ENCODE measurements around the gene ZBTB17.

ZBTB17 gene

GRCh38 chr1:15958111-15958510, 17.8 kb downstream of the ZBTB17 start:
- Mint-ChIP-seq H3K27me3 (ENCODE audit: low read depth, poor library complexity) (peaks cover 4% of the 10 kb centered on the region), H3K36me3 (ENCODE audit: low read depth) (peaks cover 6% of the 10 kb centered on the region), H3K27ac (peak overlapping the region; percentile 5), H3K4me1 (peaks cover 55% of the 10 kb centered on the region), H3K9me3 (no peaks in the 10 kb centered on the region), H3K4me3 (peak overlapping the region; percentile 26)
- no peak for TF ChIP-seq CTCF (IDR thresholded peaks at IDR 0.05)
- DNase-seq, result no peak

GRCh38 chr1:15957221-15958095, 18.4 kb downstream of the ZBTB17 start:
- peaks cover 11% of the 10 kb centered on the region for H3K36me3 Mint-ChIP-seq (ENCODE audit: low read depth)
- peaks cover 4% of the 10 kb centered on the region for H3K27me3 Mint-ChIP-seq (ENCODE audit: low read depth, poor library complexity)
- peak overlapping the region; percentile 5 for H3K27ac Mint-ChIP-seq
- H3K9me3 Mint-ChIP-seq, result no peaks in the 10 kb centered on the region
- H3K4me3 Mint-ChIP-seq, result peak overlapping the region; percentile 26
- TF ChIP-seq CTCF (IDR thresholded peaks at IDR 0.05), result peak; percentile 57
- peaks cover 60% of the 10 kb centered on the region for H3K4me1 Mint-ChIP-seq
- peak; percentile 55 for DNase-seq

- no peak for DNase-seq
- TF ChIP-seq CTCF (IDR thresholded peaks at IDR 0.05), result no peak
- H3K4me3 Mint-ChIP-seq, result no peak overlapping the region
- H3K4me1 Mint-ChIP-seq, result peaks cover 66% of the 10 kb centered on the region
- H3K36me3 Mint-ChIP-seq (ENCODE audit: low read depth), result peaks cover 16% of the 10 kb centered on the region
- H3K9me3 Mint-ChIP-seq, result no peaks in the 10 kb centered on the region
- H3K27ac Mint-ChIP-seq, result no peak overlapping the region
- H3K27me3 Mint-ChIP-seq (ENCODE audit: low read depth, poor library complexity), result no peaks in the 10 kb centered on the region
Observed at GRCh38 chr1:15956150-15956549, 19.8 kb downstream of the ZBTB17 start.

- no peak for DNase-seq
- Mint-ChIP-seq H3K36me3 (ENCODE audit: low read depth) (peaks cover 16% of the 10 kb centered on the region), H3K4me1 (peaks cover 67% of the 10 kb centered on the region), H3K9me3 (no peaks in the 10 kb centered on the region), H3K4me3 (no peak overlapping the region), H3K27ac (no peak overlapping the region), H3K27me3 (ENCODE audit: low read depth, poor library complexity) (no peaks in the 10 kb centered on the region)
- no peak for TF ChIP-seq CTCF (IDR thresholded peaks at IDR 0.05)
Observed at GRCh38 chr1:15955552-15955951, 20.3 kb downstream of the ZBTB17 start.

GRCh38 chr1:15954316-15954715, 21.6 kb downstream of the ZBTB17 start:
- H3K27ac Mint-ChIP-seq, result no peak overlapping the region
- H3K36me3 Mint-ChIP-seq (ENCODE audit: low read depth), result peaks cover 16% of the 10 kb centered on the region
- H3K4me3 Mint-ChIP-seq, result no peak overlapping the region
- peaks cover 71% of the 10 kb centered on the region for H3K4me1 Mint-ChIP-seq
- no peaks in the 10 kb centered on the region for H3K9me3 Mint-ChIP-seq
- TF ChIP-seq CTCF (IDR thresholded peaks at IDR 0.05), result no peak
- H3K27me3 Mint-ChIP-seq (ENCODE audit: low read depth, poor library complexity), result peaks cover 4% of the 10 kb centered on the region
- DNase-seq, result no peak

GRCh38 chr1:15953791-15954241, 22.1 kb downstream of the ZBTB17 start:
- H3K9me3 Mint-ChIP-seq, result no peaks in the 10 kb centered on the region
- H3K4me3 Mint-ChIP-seq, result no peak overlapping the region
- peaks cover 19% of the 10 kb centered on the region for H3K36me3 Mint-ChIP-seq (ENCODE audit: low read depth)
- peaks cover 71% of the 10 kb centered on the region for H3K4me1 Mint-ChIP-seq
- H3K27me3 Mint-ChIP-seq (ENCODE audit: low read depth, poor library complexity), result peaks cover 4% of the 10 kb centered on the region
- H3K27ac Mint-ChIP-seq, result no peak overlapping the region
- TF ChIP-seq CTCF (IDR thresholded peaks at IDR 0.05), result no peak
- no peak for DNase-seq

All from nephron progenitor cell (in vitro differentiated cells).